Testis (tissue), 3 donors: ENCODE data around the gene CADM1. TPM values are rescaled to one million over a fixed set of nuclear protein-coding genes. Genes with fewer than 3 reads are reported as not detected.

ENCODE experiments used
- DNase-seq: peaks from one replicate; pipeline ENCODE4 v3.0.0-alpha.2; 2019
- H3K27ac ChIP-seq, 2 donors: fragments of 200-600 bp; sonication (generic); one replicate each; pipeline ENCODE4 v1.5.1; 2019
- H3K27me3 ChIP-seq: fragments of 200-600 bp; sonication (generic); one replicate; pipeline ENCODE4 v1.5.1; 2019
- H3K36me3 ChIP-seq: fragments of 200-600 bp; sonication (generic); one replicate; pipeline ENCODE4 v1.5.1; 2017; ENCODE audit warnings: low read depth; ENCODE audit errors: missing control alignments
- H3K4me1 ChIP-seq: fragments of 200-600 bp; sonication (generic); one replicate; pipeline ENCODE4 v1.5.1; 2019
- H3K4me3 ChIP-seq, 2 donors: fragments of 200-600 bp; sonication (generic); one replicate each; pipeline ENCODE4 v1.5.1; 2017 to 2019
- H3K9me3 ChIP-seq: fragments of 200-600 bp; sonication (generic); one replicate; pipeline ENCODE4 v1.5.1; 2017
- CTCF ChIP-seq, 3 experiments: fragments of 450-650 bp in 2 of 3; fragments of 200-600 bp in 1 of 3; sonication (generic) in 1 of 3; IDR thresholded peaks; one replicate each; pipeline ENCODE4 v1.5.1; 2016 to 2019; ENCODE audit warnings: antibody characterized with exemption in 3 of 3, mild to moderate bottlenecking in 2 of 3, moderate library complexity in 1 of 3
- POLR2A ChIP-seq: fragments of 450-650 bp; IDR thresholded peaks from one replicate; pipeline ENCODE4 v1.6.1; 2017; ENCODE audit warnings: antibody characterized with exemption, mild to moderate bottlenecking, moderate library complexity
- WGBS, 2 donors: methylation state at CpG; one replicate each; pipeline ENCODE4 v1.1.5; 2018; 5-methylcytosine and 5-hydroxymethylcytosine counted together
- intact Hi-C: fragments of 100-400 bp; cut with DNase I; formaldehyde crosslinking; loops from one replicate; pipeline ENCODE4 v1.15.1; 2023; ENCODE audit warnings: low total_unique reads
- polyA plus RNA-seq: library from polyadenylated mRNA; stranded (reverse); fragments of 350-450 nt; fragmentation: Illumina TruSeq; extraction: RNeasy Lipid Tissue Mini Kit (QIAGEN cat#74804); gene quantifications from one replicate; pipeline ENCODE4 v1.2.3, GENCODE V29; 2014; ENCODE audit warnings: low read depth, low replicate concordance; ENCODE audit not compliant: insufficient read depth
- small RNA-seq, 2 donors: library from RNA; depleted of rRNA; stranded (forward); fragments of <200 nt; gene quantifications; one replicate each; pipeline ENCODE3, GENCODE V24; 2016
- total RNA-seq, 2 donors: library from RNA; depleted of rRNA; stranded (reverse); fragments of >200 nt; gene quantifications; one replicate each; pipeline ENCODE4 v1.2.3, GENCODE V29; 2016

The CADM1 gene
- total and polyA plus RNA-seq, 3 donors from 2014 or later, result 135 to 230 (median 216) TPM

- 77 to 81% methylated on average over 7 of the region's 7 CpGs for WGBS, 2 donors
- Histone ChIP-seq H3K36me3 (no peaks in the 10 kb centered on the region), H3K27me3 (no peaks in the 10 kb centered on the region), H3K27ac (no peak overlapping the region), H3K4me3 (no peak overlapping the region), H3K9me3 (no peaks in the 10 kb centered on the region), H3K4me1 (no peaks in the 10 kb centered on the region)
- no peak for DNase-seq
- TF ChIP-seq POLR2A (no peak), CTCF (IDR thresholded peaks at IDR 0.05) (no peak)
- intact Hi-C loops, result no loop called here
Observed at GRCh38 chr11:115123641-115124040, 380.6 kb downstream of the CADM1 start.

- Histone ChIP-seq H3K9me3 (no peaks in the 10 kb centered on the region), H3K4me1 (no peaks in the 10 kb centered on the region), H3K4me3 (no peak overlapping the region), H3K27me3 (no peaks in the 10 kb centered on the region), H3K27ac (no peak overlapping the region), H3K36me3 (no peaks in the 10 kb centered on the region)
- intact Hi-C loops, result no loop called here
- TF ChIP-seq POLR2A (no peak), CTCF (IDR thresholded peaks at IDR 0.05) (no peak)
- DNase-seq, result no peak
- WGBS, 2 donors, result 86 to 89% methylated on average over 3 of the region's 3 CpGs
Observed at GRCh38 chr11:115122274-115122673, 381.9 kb downstream of the CADM1 start.

Small RNA genes within 50 kb of the gene (small RNA-seq; reads per million reads assigned to genes)
- gene RF01293, result 0 reads per million in 2 donors
